Hepatocyte (in vitro differentiated cells): ENCODE data around the gene MYO1D.

Experiments
- EZH2phosphoT487 ChIP-seq: fragments of 200-600 bp; sonication (generic); IDR thresholded peaks from one replicate; pipeline ENCODE4 v1.6.1; 2018; ENCODE audit warnings: antibody characterized with exemption, mild to moderate bottlenecking, low read depth, moderate library complexity; ENCODE audit not compliant: unreplicated experiment, severe bottlenecking
- TF ChIP-seq, protein P1 (sequence below): fragments of 200-600 bp; sonication (generic); IDR thresholded peaks from 2 replicates; pipeline ENCODE4 v1.5.1; 2016; ENCODE audit warnings: antibody characterized with exemption, mild to moderate bottlenecking; ENCODE audit not compliant: poor library complexity

- TF ChIP-seq, protein P1, sequence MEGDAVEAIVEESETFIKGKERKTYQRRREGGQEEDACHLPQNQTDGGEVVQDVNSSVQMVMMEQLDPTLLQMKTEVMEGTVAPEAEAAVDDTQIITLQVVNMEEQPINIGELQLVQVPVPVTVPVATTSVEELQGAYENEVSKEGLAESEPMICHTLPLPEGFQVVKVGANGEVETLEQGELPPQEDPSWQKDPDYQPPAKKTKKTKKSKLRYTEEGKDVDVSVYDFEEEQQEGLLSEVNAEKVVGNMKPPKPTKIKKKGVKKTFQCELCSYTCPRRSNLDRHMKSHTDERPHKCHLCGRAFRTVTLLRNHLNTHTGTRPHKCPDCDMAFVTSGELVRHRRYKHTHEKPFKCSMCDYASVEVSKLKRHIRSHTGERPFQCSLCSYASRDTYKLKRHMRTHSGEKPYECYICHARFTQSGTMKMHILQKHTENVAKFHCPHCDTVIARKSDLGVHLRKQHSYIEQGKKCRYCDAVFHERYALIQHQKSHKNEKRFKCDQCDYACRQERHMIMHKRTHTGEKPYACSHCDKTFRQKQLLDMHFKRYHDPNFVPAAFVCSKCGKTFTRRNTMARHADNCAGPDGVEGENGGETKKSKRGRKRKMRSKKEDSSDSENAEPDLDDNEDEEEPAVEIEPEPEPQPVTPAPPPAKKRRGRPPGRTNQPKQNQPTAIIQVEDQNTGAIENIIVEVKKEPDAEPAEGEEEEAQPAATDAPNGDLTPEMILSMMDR = no peak
- TF ChIP-seq EZH2phosphoT487 = no peak
These were observed 390.7 kb downstream of the MYO1D start for GRCh38 chr17:32486111-32486700.
